GM21360 (cell line): ENCODE results near the gene ADPGK.

Source experiments
- ATAC-seq: cut with Tn5 transposase; IDR thresholded peaks from one replicate; pipeline ENCODE4 v1.9.1; 2021; ENCODE audit warnings: mild to moderate bottlenecking, moderate library complexity; ENCODE audit not compliant: unreplicated experiment

ADPGK gene

GRCh38 chr15:72790302-72790910, 6.8 kb upstream of the ADPGK start:
- ATAC-seq: no peak

GRCh38 chr15:72787526-72787925, 4.0 kb upstream of the ADPGK start:
- ATAC-seq: no peak

- no peak for ATAC-seq
These were observed 3.3 kb upstream of the ADPGK start for GRCh38 chr15:72786676-72787345.

- ATAC-seq: no peak
These were observed 2.7 kb upstream of the ADPGK start for GRCh38 chr15:72786242-72786641.

- no peak for ATAC-seq
These were observed 2.3 kb upstream of the ADPGK start for GRCh38 chr15:72785841-72786240.

GRCh38 chr15:72785432-72785831, 1.9 kb upstream of the ADPGK start:
- ATAC-seq: no peak

- ATAC-seq: peak; percentile 17
These were observed 908 bp upstream of the ADPGK start for GRCh38 chr15:72784456-72784876.

- peak; percentile 32 for ATAC-seq
These were observed 436 bp downstream of the ADPGK start for GRCh38 chr15:72783004-72783639.

- ATAC-seq: no peak
These were observed 1.1 kb downstream of the ADPGK start for GRCh38 chr15:72782274-72783003.

- no peak for ATAC-seq
These were observed 1.9 kb downstream of the ADPGK start for GRCh38 chr15:72781631-72782030.

GRCh38 chr15:72778796-72779195, 4.8 kb downstream of the ADPGK start:
- ATAC-seq: no peak

GRCh38 chr15:72774696-72775383, 8.7 kb downstream of the ADPGK start:
- no peak for ATAC-seq

- no peak for ATAC-seq
These were observed 12.2 kb downstream of the ADPGK start for GRCh38 chr15:72771329-72771725.

- ATAC-seq: no peak
These were observed 12.8 kb downstream of the ADPGK start for GRCh38 chr15:72770673-72771328.

- no peak for ATAC-seq
These were observed 16.8 kb downstream of the ADPGK start for GRCh38 chr15:72766780-72767179.

- no peak for ATAC-seq
These were observed 17.5 kb downstream of the ADPGK start for GRCh38 chr15:72766025-72766424.

GRCh38 chr15:72764656-72765055, 18.9 kb downstream of the ADPGK start:
- ATAC-seq: no peak

GRCh38 chr15:72760590-72761260, 22.8 kb downstream of the ADPGK start:
- ATAC-seq: no peak

GRCh38 chr15:72758182-72758581, 25.4 kb downstream of the ADPGK start:
- ATAC-seq: no peak

- no peak for ATAC-seq
These were observed 29.5 kb downstream of the ADPGK start for GRCh38 chr15:72754096-72754495.
